H9 (cell line): Measurements from ENCODE around the gene LMBR1. TPM values are rescaled to one million over a fixed set of nuclear protein-coding genes. Genes with fewer than 3 reads are reported as not detected.

Experiments used
- DNase-seq: peaks from one replicate; pipeline ENCODE4 v3.0.0-alpha.2; 2017
- H2AFZ ChIP-seq: one replicate; pipeline ENCODE4 v1.6.1; 2013; ENCODE audit warnings: mild to moderate bottlenecking, low read length, control low read depth, moderate library complexity
- H2AK5ac ChIP-seq: 2 replicates; pipeline ENCODE4 v1.6.1; 2013; ENCODE audit warnings: low read length, control low read depth, mixed read lengths; ENCODE audit not compliant: insufficient read length
- H2BK120ac ChIP-seq: one replicate; pipeline ENCODE4 v1.6.1; 2013; ENCODE audit warnings: low read depth, mild to moderate bottlenecking, low read length, control low read depth, inconsistent platforms; ENCODE audit not compliant: poor library complexity, severe bottlenecking
- H2BK12ac ChIP-seq: 2 replicates; pipeline ENCODE4 v1.6.1; 2013; ENCODE audit warnings: low read length, control low read depth, mixed read lengths, low read depth; ENCODE audit not compliant: insufficient read length
- H2BK15ac ChIP-seq: 2 replicates; pipeline ENCODE4 v1.6.1; 2013; ENCODE audit warnings: low read depth, low read length, control low read depth
- H2BK20ac ChIP-seq: one replicate; pipeline ENCODE4 v1.6.1; 2013; ENCODE audit warnings: low read depth, mild to moderate bottlenecking, low read length, control low read depth, inconsistent platforms; ENCODE audit not compliant: poor library complexity, severe bottlenecking
- H2BK5ac ChIP-seq: 2 replicates; pipeline ENCODE4 v1.6.1; 2013; ENCODE audit warnings: low read length, control low read depth, mixed read lengths; ENCODE audit not compliant: insufficient read length
- H3K14ac ChIP-seq: 2 replicates; pipeline ENCODE4 v1.6.1; 2013; ENCODE audit warnings: low read length, control low read depth; ENCODE audit not compliant: insufficient read depth
- H3K18ac ChIP-seq: 2 replicates; pipeline ENCODE4 v1.6.1; 2013; ENCODE audit warnings: low read depth, mild to moderate bottlenecking, mixed read lengths, low read length, control low read depth; ENCODE audit not compliant: insufficient read length
- H3K23ac ChIP-seq: 2 replicates; pipeline ENCODE4 v1.6.1; 2013; ENCODE audit warnings: low read length, control low read depth, mixed read lengths, low read depth; ENCODE audit not compliant: insufficient read length
- H3K23me2 ChIP-seq: 2 replicates; pipeline ENCODE4 v1.6.1; 2013; ENCODE audit warnings: low read depth, mild to moderate bottlenecking, mixed read lengths, low read length, control low read depth; ENCODE audit not compliant: insufficient read length, poor library complexity, severe bottlenecking
- H3K27ac ChIP-seq: 2 replicates; pipeline ENCODE4 v1.5.1; 2013; ENCODE audit warnings: low read length, control low read depth, mixed read lengths, low read depth; ENCODE audit not compliant: insufficient read length
- H3K27me3 ChIP-seq: 2 replicates; pipeline ENCODE4 v1.6.1; 2013; ENCODE audit warnings: low read length, control low read depth, inconsistent platforms; ENCODE audit not compliant: insufficient read depth
- H3K4ac ChIP-seq: 2 replicates; pipeline ENCODE4 v1.6.1; 2013; ENCODE audit warnings: low read depth, mild to moderate bottlenecking, control low read depth, inconsistent platforms, low read length, moderate library complexity
- H3K4me1 ChIP-seq: 2 replicates; pipeline ENCODE4 v1.6.1; 2013; ENCODE audit warnings: low read length, control low read depth, inconsistent platforms; ENCODE audit not compliant: insufficient read depth
- H3K4me2 ChIP-seq: 2 replicates; pipeline ENCODE4 v1.6.1; 2013; ENCODE audit warnings: low read length, control low read depth, mixed read lengths; ENCODE audit not compliant: insufficient read length, insufficient read depth
- H3K56ac ChIP-seq: 2 replicates; pipeline ENCODE4 v1.6.1; 2013; ENCODE audit warnings: low read depth, mild to moderate bottlenecking, mixed read lengths, low read length, control low read depth; ENCODE audit not compliant: insufficient read length
- H3K79me1 ChIP-seq: 2 replicates; pipeline ENCODE4 v1.6.1; 2013; ENCODE audit warnings: low read depth, mild to moderate bottlenecking, moderate library complexity, low read length, control low read depth, inconsistent platforms; ENCODE audit not compliant: insufficient read depth, poor library complexity, severe bottlenecking
- H3K79me2 ChIP-seq: 2 replicates; pipeline ENCODE4 v1.6.1; 2013; ENCODE audit warnings: low read length, control low read depth, inconsistent platforms; ENCODE audit not compliant: insufficient read depth
- H3K9ac ChIP-seq: 2 replicates; pipeline ENCODE4 v1.6.1; 2013; ENCODE audit warnings: low read length, control low read depth, mixed read lengths; ENCODE audit not compliant: insufficient read length; ENCODE audit errors: extremely low read depth
- H3K9me3 ChIP-seq: one replicate; pipeline ENCODE4 v1.6.1; 2013; ENCODE audit warnings: low read depth, low read length, inconsistent platforms; ENCODE audit not compliant: control insufficient read depth
- H3T11ph ChIP-seq: one replicate; pipeline ENCODE4 v1.6.1; 2013; ENCODE audit warnings: mild to moderate bottlenecking, low read length, control low read depth, inconsistent platforms
- H4K20me1 ChIP-seq: one replicate; pipeline ENCODE4 v1.6.1; 2013; ENCODE audit not compliant: control insufficient read depth, insufficient read length, insufficient read depth
- H4K5ac ChIP-seq: 2 replicates; pipeline ENCODE4 v1.6.1; 2013; ENCODE audit warnings: low read depth, mild to moderate bottlenecking, mixed read lengths, low read length, control low read depth; ENCODE audit not compliant: insufficient read length
- H4K8ac ChIP-seq: replicated peaks from 2 replicates; pipeline ENCODE4 v1.6.1; 2013; ENCODE audit warnings: low read length, control low read depth, mixed read lengths, low read depth; ENCODE audit not compliant: insufficient read length
- H4K91ac ChIP-seq: 2 replicates; pipeline ENCODE4 v1.6.1; 2013; ENCODE audit warnings: low read depth, mild to moderate bottlenecking, moderate library complexity, mixed read lengths, low read length, control low read depth; ENCODE audit not compliant: insufficient read length
- H3K27ac Mint-ChIP-seq, 3 experiments: 2 replicates in 2 of 3; 3 replicates in 1 of 3; pipeline ENCODE4 v1.8.0; 2020 to 2021; ENCODE audit warnings: mixed read lengths in 3 of 3, mild to moderate bottlenecking in 1 of 3, moderate library complexity in 1 of 3
- H3K27me3 Mint-ChIP-seq: 2 replicates; pipeline ENCODE4 v1.8.0; 2021; ENCODE audit warnings: low read depth, mild to moderate bottlenecking, moderate library complexity, mixed read lengths
- H3K36me3 Mint-ChIP-seq, 3 experiments: 2 replicates in 2 of 3; 3 replicates in 1 of 3; pipeline ENCODE4 v1.8.0; 2020 to 2021; ENCODE audit warnings: low read depth in 3 of 3, mixed read lengths in 3 of 3; ENCODE audit not compliant: insufficient read depth in 1 of 3
- H3K4me1 Mint-ChIP-seq, 2 experiments: 2 replicates each; pipeline ENCODE4 v1.8.0; 2020; ENCODE audit warnings: mixed read lengths in 2 of 2
- H3K4me3 Mint-ChIP-seq, 2 experiments: 2 replicates in 1 of 2; 3 replicates in 1 of 2; pipeline ENCODE4 v1.8.0; 2020 to 2021; ENCODE audit warnings: mild to moderate bottlenecking in 2 of 2, mixed read lengths in 2 of 2, moderate library complexity in 1 of 2
- H3K9me3 Mint-ChIP-seq, 2 experiments: 2 replicates in 1 of 2; 3 replicates in 1 of 2; pipeline ENCODE4 v1.8.0; 2020; ENCODE audit warnings: mild to moderate bottlenecking in 2 of 2, mixed read lengths in 2 of 2, moderate library complexity in 1 of 2
- WGBS: extraction: QIAGEN DNeasy Blood & Tissue Kit; methylation state at CpG from one replicate; pipeline ENCODE4 v1.1.7; 2013; ENCODE audit warnings: missing lambda C conversion rate, low lambda C conversion rate, mixed read lengths; ENCODE audit not compliant: insufficient read length; ENCODE audit errors: extremely low coverage; 5-methylcytosine and 5-hydroxymethylcytosine counted together
- total RNA-seq: library from RNA; stranded (reverse); gene quantifications from 2 replicates; pipeline ENCODE4 v1.2.1, GENCODE V29; 2021
- TF ChIP-seq, protein P1 (sequence below): fragments of 200-600 bp; sonication (generic); conservative IDR thresholded peaks from 3 replicates; pipeline ENCODE4 v1.8.0; 2021; ENCODE audit warnings: antibody characterized with exemption, mild to moderate bottlenecking

The LMBR1 gene
- total RNA-seq, 1 experiment from 2014 or later = 62.3 TPM

GRCh38 chr7:156725073-156725472 lies 167.9 kb downstream of the LMBR1 start:
- H3K27ac ChIP-seq = no peak overlapping the region

More at GRCh38 chr7:156725073-156725472, 167.9 kb downstream of the LMBR1 start:
- no peaks in the 10 kb centered on the region for H3K23me2 ChIP-seq
- H2BK120ac ChIP-seq = no peak overlapping the region
- H2AK5ac ChIP-seq = no peak overlapping the region
- no peak overlapping the region for H3K9ac ChIP-seq
- H2BK5ac ChIP-seq = no peak overlapping the region
- no peak overlapping the region for H3K18ac ChIP-seq
- no peak overlapping the region for H4K8ac ChIP-seq
- no peak overlapping the region for H3K4me2 ChIP-seq
- no peaks in the 10 kb centered on the region for H3K9me3 ChIP-seq
- peak overlapping the region in 1 of 3 experiments; percentile 24; a peak in 1 of 7 replicates for H3K27ac Mint-ChIP-seq
- H2BK20ac ChIP-seq = no peak overlapping the region
- no peak overlapping the region for H3K14ac ChIP-seq
- no peaks in the 10 kb centered on the region for H3K4me1 ChIP-seq
- no CpG with 5 or more reads among the region's 5 CpGs for WGBS
- H2BK12ac ChIP-seq = no peak overlapping the region
- no peaks in the 10 kb centered on the region for H3K79me2 ChIP-seq
- H3T11ph ChIP-seq = no peak overlapping the region
- no peak overlapping the region for H4K5ac ChIP-seq
- no peak overlapping the region for H2BK15ac ChIP-seq
- H3K79me1 ChIP-seq = no peaks in the 10 kb centered on the region
- H3K9me3 Mint-ChIP-seq = no peaks in the 10 kb centered on the region
- H3K27me3 ChIP-seq = no peaks in the 10 kb centered on the region
- no peaks in the 10 kb centered on the region for H3K27me3 Mint-ChIP-seq
- no peak for DNase-seq
- H3K23ac ChIP-seq = no peak overlapping the region
- no peak overlapping the region for H3K4ac ChIP-seq
- H4K91ac ChIP-seq = no peak overlapping the region
- no peaks in the 10 kb centered on the region for H3K36me3 Mint-ChIP-seq
- H2AFZ ChIP-seq = no peak overlapping the region
- H4K20me1 ChIP-seq = no peaks in the 10 kb centered on the region
- TF ChIP-seq, protein P1, sequence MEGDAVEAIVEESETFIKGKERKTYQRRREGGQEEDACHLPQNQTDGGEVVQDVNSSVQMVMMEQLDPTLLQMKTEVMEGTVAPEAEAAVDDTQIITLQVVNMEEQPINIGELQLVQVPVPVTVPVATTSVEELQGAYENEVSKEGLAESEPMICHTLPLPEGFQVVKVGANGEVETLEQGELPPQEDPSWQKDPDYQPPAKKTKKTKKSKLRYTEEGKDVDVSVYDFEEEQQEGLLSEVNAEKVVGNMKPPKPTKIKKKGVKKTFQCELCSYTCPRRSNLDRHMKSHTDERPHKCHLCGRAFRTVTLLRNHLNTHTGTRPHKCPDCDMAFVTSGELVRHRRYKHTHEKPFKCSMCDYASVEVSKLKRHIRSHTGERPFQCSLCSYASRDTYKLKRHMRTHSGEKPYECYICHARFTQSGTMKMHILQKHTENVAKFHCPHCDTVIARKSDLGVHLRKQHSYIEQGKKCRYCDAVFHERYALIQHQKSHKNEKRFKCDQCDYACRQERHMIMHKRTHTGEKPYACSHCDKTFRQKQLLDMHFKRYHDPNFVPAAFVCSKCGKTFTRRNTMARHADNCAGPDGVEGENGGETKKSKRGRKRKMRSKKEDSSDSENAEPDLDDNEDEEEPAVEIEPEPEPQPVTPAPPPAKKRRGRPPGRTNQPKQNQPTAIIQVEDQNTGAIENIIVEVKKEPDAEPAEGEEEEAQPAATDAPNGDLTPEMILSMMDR = no peak
- peaks cover 0 to 4% of the 10 kb centered on the region in 2 experiments; a peak in 2 of 4 replicates for H3K4me1 Mint-ChIP-seq
- H3K4me3 Mint-ChIP-seq = no peak overlapping the region
- H3K56ac ChIP-seq = no peak overlapping the region
